VCaP (cell line): Measurements from ENCODE around the gene VWA3B.
"Not testable (repeated sequence)": the region's sequence is repeated elsewhere in the genome, so short reads cannot be mapped to it uniquely, and the experiment has no call there.

Source experiments
- H3K27ac ChIP-seq: fragments of 450-650 bp; 2 replicates; pipeline ENCODE4 v1.5.1; 2017
- TF ChIP-seq, protein P1 (sequence below): fragments of 450-650 bp; conservative IDR thresholded peaks from 2 replicates; pipeline ENCODE4 v1.5.1; 2017; ENCODE audit warnings: mild to moderate bottlenecking, moderate library complexity

The VWA3B gene

DNA sequence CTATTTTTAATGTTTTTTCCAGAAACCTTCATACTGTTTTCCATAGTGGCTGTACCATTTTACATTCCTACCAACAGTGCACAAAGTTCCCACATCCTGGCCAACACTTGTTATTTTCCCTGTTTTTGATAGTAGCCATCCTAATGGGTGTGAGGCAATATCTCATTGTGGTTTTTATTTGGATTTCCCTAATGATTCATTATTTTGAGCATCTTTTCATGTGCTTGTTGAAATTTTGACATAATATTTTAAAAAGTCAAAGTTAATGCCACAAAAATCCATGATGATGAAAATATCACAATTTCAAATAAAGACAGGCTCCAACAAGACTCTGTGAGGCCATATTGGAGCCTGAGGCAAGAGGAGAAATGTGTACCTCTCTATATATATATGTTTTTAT lies 50.2 kb downstream of the VWA3B start:
- TF ChIP-seq, protein P1, sequence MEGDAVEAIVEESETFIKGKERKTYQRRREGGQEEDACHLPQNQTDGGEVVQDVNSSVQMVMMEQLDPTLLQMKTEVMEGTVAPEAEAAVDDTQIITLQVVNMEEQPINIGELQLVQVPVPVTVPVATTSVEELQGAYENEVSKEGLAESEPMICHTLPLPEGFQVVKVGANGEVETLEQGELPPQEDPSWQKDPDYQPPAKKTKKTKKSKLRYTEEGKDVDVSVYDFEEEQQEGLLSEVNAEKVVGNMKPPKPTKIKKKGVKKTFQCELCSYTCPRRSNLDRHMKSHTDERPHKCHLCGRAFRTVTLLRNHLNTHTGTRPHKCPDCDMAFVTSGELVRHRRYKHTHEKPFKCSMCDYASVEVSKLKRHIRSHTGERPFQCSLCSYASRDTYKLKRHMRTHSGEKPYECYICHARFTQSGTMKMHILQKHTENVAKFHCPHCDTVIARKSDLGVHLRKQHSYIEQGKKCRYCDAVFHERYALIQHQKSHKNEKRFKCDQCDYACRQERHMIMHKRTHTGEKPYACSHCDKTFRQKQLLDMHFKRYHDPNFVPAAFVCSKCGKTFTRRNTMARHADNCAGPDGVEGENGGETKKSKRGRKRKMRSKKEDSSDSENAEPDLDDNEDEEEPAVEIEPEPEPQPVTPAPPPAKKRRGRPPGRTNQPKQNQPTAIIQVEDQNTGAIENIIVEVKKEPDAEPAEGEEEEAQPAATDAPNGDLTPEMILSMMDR: no peak
- no peak overlapping the region for H3K27ac ChIP-seq

DNA sequence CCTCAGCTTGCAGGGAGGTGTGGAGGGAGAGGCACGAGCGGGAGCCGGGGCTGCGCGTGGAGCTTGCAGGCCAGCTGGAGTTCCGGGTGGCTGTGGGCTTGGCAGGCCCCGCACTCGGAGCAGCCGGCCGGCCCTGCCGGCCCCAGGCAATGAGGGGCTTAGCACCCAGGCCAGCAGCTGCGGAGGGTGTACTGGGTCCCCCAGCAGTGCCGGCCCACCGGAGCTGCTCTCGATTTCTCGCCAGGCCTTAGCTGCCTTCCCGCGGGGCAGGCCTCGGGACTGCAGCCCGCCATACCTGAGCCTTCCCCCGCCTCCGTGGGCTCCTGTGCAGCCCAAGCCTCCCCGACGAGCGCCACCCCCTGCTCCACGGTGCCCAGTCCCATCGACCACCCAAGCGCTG lies 52.0 kb downstream of the VWA3B start:
- not testable (repeated sequence) for H3K27ac ChIP-seq

DNA sequence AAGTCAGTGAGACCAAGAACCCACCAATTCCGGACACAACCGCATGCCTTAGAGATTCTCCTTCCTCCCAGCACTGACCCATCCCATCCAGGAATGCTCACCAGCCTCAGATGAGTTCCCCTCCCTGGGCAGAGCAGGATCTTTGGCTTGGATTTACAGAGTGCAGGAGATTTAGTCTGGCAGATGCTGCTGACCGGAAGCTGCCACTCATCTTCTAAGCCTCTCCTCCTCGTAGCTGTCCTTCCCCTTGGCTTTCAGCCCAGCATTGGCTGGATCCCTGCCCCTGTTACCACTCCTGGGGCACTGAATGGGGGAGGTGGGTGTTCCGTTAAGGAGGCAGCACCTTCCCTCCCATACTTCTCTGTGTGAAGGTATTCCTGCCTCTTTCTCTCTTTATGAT lies 53.2 kb downstream of the VWA3B start:
- TF ChIP-seq, protein P1: no peak
- H3K27ac ChIP-seq: no peak overlapping the region

DNA sequence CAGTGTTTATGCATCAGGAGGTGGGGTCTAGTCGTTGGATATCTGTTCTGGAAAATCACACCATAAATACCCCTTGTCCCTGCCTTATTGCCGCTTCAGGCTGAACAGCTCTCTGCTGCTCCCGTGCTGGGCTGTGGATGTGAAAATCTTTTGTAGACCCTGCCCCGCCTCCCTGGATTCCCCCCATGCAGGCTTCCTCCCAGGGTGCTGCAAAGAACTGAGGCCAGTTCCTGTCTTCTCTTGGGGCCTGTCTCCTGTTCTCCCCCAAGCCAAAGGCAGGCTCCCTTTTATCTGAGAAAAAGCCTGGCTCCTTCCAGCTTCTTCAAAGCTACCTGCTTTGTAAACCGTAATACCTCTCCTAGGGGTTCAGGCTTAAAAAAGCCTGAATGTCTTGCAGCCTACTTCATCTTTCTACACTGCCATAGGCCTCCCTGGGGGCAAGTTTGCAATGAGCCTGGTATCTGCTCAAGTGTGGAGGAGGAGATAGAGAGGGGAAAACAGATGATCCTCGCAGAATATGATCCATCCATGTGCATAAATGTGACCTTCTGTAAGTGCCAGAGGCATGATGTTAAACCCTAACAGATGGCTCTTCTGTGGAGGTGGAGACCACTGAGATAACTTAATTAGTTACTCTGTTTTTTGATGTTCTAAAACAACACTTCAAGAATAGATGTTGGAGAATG lies 55.3 kb downstream of the VWA3B start:
- TF ChIP-seq, protein P1: no peak

DNA sequence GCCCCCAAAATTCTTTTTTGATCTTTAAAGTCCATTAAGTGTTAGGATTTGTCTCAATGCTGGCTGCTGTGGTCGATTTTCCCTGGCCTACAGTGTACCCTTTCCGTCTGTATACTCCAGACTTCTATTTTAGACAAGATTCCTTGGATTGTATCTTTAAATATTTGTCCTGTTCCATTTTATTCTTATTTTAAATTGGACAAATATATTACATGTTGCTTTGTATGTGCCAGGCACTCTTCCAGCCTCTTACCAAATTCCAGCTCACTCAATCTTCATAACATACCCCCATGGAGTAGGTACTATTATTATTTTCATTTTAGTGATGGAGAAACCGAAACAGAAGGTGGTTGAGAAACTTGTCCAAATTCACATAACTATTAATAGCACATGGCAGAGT lies 58.1 kb downstream of the VWA3B start:
- TF ChIP-seq, protein P1: no peak
- no peak overlapping the region for H3K27ac ChIP-seq

More for the DNA sequence above, 55.3 kb downstream of the VWA3B start:
- no peak overlapping the region for H3K27ac ChIP-seq

DNA sequence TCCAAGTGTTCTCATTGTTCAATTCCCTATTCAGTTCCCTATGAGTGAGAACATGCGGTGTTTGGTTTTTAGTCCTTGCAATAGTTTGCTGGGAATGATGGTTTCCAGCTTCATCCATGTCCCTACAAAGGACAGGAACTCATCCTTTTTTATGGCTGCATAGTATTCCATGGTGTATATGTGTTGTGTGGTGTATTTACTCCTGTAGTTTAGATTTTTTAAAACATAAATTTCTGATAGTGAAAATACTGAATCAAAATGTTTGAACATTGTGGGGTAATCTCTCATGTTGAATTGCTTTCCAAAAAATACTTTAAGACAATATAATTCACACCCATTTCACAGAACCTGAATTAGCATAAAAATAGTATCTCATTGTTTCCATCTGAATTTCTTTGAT lies 60.9 kb downstream of the VWA3B start:
- H3K27ac ChIP-seq: not testable (repeated sequence)

DNA sequence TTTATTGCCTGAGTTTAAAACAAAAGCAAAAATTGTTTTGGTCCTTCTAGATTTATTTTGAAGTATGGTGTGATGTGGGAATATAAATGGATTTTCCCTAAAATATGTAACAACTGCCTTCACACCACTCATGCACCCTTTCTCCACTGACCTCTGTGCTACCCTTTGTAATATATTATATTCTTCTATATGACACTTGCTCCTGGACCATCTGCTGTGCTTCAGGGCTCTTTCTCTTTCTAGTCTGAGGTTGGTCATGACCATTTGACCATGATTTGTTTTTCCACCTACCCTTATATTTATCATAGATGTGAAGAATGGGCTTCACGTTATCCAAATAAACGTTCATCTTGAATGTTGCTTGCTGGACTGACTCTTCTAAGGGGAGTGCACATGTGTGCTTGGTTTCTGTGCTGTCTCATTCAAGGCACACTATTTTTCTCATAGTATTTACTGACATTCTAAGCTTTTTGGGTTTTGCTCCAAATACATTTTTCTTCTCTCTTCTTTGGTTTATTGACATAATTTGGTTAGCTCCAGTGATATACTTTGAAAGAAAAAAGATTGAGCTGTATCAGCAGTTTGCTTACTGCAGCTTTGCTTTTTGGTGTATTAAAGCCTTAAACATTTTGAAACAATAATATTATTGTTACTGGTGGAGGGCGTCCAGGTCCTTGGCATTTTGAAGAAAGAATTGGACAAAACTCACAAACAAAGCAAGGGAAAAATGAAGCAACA lies 61.8 kb downstream of the VWA3B start:
- TF ChIP-seq, protein P1: no peak
- no peak overlapping the region for H3K27ac ChIP-seq

DNA sequence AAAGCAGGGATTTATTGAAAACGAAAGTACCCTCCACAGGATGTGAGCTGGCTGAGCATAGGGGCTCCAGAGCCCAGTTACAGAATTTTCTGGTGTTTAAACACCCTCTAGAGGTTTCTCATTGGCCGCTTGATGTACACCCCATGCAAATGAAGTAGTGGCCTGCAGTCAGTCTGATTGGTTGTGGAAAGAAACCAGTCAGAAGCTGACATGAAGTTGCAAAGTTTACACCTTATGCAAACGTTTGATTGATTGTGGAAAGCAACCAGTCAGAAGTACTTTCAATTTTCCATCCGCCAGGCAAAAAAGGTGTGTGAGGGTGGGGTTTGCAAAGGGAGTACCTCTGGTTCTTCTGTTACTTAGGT lies 62.3 kb downstream of the VWA3B start:
- TF ChIP-seq, protein P1: no peak
- H3K27ac ChIP-seq: no peak overlapping the region
